ENCODE data around the gene PLA2G6.
"Not testable (repeated sequence)": the region's sequence is repeated elsewhere in the genome, so short reads cannot be mapped to it uniquely, and the experiment has no call there.

Gene PLA2G6

DNA sequence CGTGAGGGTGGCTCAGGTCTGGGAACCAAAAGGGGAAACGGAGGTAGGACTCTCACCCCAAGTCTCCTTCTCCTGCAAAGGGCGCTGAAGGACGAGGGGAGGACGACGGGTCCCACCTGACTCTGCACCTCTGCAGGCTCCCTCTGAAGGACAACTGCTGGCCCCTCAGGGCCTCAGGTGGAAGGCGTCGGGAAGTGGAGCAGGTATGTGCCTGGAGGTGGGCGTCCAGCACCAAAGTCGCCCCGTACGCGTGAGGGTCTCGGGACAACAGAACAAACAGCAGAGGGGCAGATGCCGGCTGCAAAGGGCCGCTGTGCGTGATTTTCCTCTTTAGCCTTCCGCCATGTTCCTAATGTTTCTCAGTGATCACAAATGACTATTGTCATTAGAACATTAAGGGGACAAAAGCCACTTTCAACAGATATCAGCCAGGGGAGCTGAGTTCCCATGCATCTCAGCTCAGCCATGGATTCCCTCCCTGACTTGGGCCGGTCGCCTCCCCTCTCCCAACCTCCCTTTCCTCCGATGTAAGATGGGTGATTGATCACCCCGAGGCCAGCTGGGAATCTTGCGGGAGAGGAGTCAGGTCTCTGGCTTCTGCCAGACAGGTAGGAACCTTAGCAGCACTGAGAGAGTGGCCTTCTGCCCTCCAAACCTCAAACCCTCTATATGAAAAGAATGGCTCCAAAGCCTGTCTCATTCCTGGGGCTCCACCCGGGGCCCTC is 98.5 kb downstream of the PLA2G6 start:
- no peak for DNase-seq (ENCODE audit: low spot score)

DNA sequence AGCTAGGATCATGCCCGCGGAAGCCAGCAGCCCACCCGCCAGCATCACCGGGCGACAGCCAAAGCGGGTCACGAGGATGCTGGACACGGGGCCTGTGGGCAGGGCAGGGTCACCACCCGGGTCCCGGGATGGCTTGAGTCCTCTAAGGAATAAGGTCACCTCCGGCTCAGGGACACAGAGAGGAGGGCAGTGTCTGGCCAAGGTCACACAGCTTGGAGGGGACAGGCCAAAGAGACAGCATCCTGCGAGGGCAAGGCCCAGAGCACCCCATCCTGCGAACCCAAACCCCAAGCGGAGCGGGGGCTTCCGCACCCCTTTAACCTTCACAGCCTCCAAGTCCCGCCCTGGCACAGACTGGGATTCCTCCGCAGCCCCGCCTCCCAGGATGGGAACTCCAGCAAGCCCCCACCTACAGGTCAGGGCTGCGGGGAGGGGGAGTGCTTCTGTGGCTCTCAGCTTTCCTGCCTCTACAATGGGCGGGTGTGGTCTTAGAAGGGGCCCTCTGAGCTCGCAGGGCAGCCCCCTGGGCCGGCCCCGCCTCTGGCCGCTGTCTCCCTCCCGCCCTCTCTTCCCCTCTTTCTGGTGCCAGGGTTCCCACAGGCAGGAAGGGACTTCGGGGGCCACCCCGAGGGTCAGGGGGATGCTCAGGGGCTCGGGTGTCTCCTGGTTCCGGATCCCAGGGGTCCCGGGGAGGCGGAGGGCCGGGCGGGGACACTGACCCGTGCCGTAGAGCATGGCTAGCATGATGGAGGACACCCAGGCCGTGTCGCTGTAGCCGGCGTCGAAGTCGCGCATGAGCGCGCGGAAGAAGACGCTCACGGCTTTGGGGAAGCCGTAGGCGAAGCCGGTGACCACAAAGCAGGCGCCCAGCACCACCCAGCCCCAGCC is 99.4 kb downstream of the PLA2G6 start:
- no peak for DNase-seq (ENCODE audit: low spot score)

DNA sequence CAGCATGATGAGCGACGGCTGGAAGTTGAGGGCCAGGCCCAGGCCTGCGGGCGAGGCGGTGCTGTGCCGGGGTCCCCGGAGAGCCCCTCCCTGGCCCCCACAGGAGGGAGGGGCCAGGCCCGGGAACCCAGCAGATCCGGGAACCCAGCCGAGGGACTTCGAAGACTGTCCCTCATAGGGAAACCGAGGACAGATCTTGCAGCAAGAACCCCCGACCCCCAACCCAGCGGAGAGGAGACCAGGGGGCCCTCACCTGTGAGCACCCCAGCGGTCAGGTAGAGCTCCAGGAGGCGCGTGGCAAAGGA is 100.0 kb downstream of the PLA2G6 start:
- DNase-seq (ENCODE audit: low spot score), result no peak

DNA sequence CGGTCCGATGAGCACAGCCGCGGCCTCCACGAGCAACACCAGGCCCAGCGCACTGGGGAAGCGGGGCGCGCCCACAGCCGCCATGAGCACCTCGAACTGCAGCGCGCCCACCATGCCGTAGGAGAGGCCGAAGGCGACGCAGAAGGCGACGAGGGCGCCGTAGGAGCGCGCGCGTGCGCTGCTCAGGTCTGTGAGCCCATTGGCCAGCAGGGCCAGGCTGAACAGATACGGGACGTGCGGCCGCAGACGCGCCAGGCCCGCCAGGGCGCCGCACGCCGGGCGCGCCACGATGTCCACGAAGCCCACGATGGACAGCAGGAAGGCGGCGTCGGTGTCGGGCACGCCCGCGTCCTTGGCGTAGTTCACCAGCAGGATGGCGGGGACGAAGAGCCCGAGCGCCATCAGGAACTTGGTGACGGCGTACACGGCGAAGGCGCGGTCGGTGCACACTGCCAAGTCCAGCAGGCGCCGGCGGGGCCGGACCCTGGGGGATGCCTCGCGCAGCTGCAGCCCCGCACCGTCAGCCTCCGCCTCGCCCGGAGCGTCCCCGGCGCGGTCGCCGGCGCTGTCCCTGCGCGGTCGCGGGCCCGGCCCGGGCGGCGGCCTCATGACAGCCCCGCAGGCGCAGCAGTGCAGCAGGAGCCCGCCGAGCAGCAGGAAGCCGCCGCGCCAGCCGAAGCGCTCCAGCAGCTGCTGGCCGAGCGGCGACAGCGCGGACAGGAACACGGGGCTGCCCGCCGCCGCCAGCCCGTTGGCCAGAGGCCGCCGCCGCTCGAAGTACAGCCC is 100.6 kb downstream of the PLA2G6 start:
- no peak for DNase-seq (ENCODE audit: low spot score)

DNA sequence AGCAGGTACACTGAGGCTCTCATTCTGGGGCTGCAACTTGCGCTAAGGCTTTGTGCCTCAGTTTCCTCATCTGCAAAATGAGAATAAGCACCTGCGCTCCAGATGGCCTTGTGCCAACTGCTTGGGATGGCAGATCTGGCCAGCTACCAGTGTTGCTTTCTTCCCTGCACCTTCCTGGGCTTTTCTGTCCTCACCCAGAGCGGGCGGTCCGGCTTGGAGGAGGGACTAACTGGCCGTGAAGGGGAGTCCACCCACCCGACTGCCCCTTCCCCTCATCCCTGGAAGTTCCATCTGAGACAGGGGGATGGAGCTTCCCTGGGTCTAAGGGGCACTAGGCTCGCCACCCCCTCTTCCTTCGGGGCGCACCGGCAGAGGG is 101.2 kb downstream of the PLA2G6 start:
- DNase-seq (ENCODE audit: low spot score), result no peak

DNA sequence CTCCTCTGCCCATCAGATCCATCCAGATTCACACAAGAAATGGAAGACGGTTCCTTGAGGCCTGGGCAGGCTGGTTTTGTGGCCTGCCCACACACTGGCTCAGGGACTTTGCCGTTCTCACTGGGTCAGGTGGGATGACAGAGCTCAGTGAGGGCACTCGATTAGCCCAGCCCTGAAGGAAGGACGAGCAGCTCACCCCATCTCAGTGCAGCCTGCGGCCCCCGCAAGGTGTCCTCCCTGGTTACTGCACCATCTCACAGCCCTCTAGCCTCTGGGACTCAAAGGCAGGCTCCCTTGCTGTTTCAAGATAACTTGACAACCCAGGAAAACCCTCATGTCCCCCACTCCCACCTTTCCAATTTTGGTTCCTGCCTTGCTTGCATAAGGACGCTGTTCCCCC is 101.8 kb downstream of the PLA2G6 start:
- DNase-seq (ENCODE audit: low spot score), result no peak

DNA sequence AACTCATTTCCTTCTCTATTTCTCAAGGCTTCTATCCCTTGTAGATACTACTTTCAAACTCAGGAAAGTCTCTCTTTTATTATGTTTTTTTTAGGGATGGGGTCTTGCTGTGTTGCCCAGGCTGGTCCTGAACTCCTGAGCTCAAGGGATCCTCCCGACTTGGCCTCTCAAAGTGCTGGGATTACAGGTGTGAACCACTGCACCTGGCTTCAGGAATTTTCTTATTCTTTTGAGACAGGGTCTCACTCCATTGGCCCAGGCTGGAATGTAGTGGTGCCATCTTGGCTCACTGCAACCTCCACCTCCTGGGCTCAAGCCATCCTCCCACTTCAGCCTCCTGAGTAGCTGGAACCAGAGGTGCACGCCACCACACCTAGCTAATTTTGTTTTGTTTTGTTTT is 102.4 kb downstream of the PLA2G6 start:
- not testable (repeated sequence) for DNase-seq (ENCODE audit: low spot score)

DNA sequence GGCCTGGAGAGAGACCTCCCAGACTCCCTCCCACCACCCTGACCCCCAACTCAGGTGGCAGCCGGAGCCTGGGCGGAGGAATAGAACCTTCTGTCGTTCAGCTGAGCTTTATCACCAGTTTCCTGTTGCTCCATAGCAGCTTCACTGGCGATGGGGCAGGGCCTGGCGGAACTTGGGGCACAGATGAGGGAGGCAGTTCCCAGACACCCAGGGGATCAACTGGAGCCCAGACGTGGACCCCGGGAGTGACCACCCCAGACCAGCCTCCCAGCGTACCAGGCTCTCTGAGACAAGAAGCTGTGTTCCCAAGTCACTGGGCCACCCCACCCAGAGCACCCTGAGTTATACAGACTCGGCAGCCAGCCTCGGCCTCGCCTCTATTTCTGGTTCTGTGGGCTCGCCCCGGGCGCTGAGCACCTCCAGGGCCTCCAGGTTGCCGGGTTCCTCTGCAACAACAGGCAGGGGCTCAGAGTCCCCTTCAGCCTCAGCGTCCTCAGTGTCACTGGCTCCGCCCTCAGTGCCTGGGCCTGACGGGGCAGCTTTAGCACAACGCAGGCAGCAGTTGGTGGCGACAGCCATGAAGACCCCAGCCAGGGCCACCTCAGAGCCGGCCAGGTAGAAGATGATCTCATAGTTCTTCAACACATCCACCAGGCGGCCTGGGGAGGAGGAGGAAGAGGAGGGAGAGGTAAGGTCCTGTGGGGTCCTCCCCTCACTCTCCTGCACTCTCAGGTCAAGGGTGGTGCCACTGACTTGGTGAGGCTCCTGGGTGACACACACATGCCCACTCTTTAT is 103.4 kb downstream of the PLA2G6 start:
- DNase-seq (ENCODE audit: low spot score), result no peak

DNA sequence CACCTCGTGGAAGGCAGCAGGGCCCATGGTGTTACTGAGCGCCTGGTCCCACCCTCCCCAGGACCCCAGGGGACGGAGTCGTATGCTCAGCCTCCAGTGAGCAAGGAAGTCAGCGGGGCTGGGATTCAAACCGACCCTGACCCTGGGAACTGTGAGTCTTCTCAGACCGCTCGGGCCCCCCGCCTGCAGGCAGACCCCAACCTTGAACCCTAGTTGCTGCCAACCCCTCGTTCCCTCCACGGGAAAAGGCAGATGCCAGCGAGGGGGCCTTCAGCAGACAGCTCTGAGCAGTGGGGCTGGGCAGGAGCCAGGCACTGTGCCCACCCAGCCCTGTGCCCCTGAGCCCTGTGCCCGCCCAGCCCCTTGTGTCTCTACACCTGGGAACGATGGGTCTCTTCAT is 104.0 kb downstream of the PLA2G6 start:
- no peak for DNase-seq (ENCODE audit: low spot score)

DNA sequence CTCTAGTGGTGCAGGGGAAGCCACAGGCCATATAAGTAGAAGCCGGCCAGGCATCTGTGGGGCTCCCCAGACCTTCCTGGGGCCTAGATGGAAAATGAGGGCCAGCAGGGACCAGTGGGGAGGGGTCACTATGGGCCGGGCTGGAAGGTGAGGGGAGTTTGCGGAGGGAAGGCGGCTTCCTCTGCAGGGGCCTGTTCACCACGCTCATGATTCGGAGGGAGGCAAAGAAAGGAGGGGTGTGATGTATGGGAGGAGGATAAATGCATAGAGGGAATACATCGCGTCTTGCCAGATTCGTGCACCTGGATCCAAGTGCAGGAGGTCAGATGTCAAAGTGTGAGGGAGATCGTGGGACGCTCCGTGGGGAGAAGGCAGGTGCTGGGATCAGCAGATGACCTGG is 104.5 kb downstream of the PLA2G6 start:
- DNase-seq (ENCODE audit: low spot score), result no peak

DNA sequence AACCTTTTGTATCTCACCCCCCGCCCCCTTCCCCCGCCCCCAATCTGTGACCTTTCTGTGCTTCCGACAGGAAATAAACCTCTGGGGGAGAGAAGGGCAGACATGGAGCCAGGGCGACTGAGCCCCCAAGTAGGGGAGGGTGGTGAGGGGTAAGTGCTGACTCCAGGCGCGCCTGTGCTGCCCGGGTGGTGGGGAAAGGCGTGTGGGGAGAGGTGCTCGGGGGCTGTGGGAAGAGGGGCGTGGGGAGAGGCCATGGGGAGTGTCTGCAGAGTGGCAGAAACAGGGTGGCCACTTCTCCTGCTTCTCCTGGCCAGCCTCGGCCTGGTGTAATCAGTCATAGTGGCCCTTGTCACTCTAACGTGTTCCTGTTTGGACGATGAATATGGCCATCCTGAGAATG is 105.7 kb downstream of the PLA2G6 start:
- DNase-seq (ENCODE audit: low spot score), result no peak

DNA sequence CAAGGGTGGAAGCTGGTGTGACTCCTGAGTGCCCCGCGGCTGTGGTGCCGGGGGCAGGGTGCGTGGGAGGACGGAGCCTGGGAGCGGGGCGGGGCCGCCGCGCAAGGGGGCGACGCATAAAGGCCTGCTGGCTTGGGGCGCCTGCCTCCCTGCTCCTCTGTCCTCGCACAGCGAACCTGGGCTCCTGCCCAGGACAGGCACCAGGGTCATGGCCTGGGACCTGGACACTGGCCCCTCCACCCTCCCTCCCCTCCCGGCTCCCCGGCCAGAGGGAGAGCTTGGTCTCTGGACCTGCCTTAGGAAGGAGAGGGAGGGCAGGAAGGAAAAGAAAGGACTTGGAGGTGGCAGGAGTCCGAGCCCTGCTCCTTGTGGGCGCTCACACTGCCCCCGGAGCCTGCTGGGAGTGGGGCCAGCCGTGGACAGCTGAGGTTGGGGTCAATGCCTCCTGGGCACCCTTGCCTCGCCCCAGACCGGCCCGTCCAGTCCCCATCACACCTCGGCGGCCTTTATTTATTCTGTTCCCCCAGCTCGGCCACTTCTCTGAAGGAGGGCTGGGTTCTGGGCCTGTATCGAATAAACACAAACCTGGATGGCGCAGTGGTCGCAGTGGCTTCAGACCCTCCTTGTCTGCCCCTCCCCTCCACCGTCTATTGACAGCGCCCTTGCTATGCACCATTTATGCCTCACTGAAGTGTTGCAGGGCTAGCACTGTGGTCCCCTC is 106.4 kb downstream of the PLA2G6 start:
- no peak for DNase-seq (ENCODE audit: low spot score)

DNA sequence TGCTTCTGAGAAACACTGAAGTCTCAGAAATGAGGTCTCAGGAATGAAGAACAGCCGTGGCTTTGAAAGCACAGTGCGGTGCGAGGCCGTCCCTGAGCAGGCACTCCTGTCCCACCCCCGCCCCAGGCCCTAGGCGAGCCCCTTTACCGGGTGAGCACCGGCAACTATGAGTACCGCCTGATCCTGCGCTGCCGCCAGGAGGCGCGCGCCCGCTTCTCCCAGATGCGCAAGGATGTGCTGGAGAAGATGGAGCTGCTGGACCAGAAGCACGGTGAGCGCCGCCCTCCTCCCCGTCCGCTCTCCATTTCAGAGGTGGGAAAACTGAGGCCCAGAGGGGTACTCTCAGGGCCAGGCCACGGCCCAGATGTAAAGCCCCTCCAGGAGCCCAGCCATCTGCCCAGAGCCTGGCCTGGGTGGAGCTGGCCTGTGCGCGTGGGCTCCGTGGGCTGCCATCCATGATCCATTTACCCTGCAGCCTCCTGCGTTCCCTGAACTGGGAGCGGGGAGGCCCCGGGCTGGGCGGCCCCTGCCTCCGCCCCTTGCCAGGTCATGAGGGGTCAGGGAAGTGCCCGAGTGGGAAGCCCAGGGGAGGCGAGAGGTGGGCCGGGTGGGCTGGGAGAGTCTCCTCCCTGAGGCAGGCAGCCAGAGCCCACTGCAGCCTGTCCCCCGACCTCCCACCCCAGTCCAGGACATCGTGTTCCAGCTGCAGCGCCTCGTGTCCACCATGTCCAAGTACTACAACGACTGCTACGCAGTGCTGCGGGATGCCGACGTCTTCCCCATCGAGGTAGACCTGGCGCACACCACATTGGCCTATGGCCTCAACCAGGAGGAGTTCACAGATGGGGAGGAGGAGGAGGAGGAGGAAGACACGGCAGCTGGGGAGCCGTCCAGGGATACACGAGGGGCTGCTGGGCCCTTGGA is 107.2 kb downstream of the PLA2G6 start:
- DNase-seq (ENCODE audit: low spot score), result no peak

DNA sequence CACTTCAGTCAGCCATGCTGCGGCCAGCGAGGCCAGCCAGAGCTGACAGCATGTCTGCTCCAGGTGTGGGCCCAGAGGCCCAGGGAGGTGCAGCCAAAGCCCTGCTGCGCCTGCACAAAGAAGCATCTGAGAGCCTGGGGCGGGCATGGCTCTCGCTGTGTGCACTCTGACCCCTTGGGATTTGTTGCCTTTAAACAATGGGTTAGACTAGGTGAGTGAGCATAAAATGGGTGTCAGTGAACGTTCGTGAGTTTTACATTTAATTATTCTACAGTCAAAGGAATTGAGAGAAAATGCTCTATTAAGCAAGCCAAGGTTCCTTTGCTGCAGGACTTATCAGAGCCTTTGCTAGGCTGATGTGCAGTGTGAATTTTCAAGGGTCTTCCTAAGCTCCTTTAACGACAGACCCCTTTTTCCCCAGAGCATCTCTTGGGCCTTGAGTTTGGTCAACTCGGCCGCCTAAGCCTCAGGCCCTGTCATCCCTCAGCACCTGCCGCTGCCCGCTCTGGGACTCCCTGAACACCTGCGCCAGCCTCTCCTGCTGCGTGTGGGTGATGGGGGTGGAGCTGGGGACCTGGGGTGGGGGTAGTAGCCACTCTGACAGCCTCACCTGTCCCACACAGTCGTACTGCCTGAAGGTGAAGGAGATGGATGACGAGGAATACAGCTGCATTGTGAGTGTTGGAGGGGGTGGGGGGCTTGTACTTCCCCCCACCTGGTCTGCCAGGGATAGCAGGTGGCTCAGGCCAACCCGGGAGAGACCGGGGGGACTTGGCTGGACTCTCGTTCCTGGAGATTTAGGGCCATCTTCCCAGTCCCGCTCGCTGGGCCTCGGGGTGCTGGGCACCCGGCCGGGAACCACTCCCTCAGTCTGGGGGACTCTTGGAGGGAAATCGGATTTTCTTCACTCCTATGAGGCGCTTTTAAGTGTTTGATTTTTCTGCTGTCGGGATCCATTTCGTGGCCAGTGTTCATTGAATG is 108.2 kb downstream of the PLA2G6 start:
- no peak for DNase-seq (ENCODE audit: low spot score)

DNA sequence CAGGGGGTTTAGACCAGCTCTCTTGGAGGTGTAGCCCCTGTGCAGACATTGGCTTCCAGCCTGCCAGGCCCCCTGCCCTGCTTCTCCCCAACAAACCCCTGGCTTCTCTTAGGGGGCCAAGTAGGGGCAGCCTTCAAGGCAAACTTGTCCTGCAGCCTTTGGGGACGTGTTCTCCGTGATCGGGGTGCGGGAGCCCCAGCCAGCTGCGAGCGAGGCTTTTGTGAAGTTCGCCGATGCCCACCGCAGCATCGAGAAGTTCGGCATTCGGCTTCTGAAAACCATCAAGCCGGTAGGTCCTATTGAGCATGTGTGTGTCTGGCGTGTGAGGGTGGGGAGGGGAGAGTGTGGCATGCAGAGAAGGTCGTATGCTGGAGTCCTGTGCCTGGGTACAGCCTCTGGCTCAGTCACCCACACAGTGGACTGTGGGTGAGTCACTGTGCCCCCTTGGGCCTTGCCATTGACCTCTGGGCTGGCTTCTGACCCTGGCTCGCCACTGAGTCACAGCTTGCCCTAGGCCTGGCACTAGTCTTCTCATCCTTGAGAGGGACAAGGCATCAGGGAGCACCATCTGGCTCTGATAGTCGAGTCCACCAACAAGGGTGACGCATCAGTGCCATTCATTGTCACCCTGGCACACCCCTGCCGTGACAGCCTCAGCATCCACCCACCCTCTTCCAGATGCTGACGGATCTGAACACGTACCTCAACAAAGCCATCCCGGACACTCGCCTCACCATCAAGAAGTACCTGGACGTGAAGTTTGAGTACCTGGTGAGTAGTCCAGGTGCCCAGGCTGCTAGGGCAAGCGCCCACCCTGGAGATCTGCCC is 109.1 kb downstream of the PLA2G6 start:
- DNase-seq (ENCODE audit: low spot score), result no peak

DNA sequence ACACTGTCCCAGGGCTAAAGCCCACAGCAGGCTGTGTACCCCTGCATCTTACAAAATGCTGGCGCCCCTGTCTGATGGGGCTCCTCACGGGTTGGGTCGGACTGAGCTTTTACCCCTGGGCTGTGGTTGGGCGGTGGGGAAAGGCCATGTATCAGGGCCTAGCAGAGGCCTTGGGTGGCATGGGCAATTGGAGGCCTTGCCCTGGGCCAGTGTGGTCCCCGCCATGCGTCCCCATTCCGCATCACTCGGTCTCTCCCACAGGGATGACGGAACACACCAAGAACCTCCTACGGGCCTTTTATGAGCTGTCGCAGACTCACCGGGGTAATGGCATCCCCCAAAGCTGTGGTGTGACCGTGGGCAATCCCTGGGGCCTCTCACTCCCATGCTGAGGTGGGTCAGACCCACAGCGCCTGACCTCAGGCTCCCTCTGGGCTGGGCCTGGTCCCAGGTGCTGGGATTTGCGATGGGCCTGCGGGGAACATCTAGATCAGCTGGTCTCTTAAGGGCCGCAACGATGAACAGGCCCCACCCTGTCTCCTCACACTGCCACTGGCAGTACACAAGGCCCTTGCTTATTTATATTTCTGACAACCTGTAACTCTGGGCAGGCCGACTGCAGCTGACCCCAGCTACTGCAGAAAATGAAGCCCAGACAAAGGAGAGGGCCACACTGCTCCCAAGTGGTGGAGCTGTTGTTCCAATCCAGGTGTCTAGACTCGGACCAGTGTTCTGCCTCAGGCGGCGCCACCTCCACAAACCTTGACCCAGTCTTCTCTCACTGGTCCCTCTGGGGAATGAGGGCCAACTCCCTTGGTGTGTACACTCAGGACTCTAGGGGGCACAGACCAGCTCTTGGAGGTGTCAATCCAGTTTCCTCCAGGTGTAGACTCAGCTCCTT is 110.0 kb downstream of the PLA2G6 start:
- no peak for DNase-seq (ENCODE audit: low spot score)

DNA sequence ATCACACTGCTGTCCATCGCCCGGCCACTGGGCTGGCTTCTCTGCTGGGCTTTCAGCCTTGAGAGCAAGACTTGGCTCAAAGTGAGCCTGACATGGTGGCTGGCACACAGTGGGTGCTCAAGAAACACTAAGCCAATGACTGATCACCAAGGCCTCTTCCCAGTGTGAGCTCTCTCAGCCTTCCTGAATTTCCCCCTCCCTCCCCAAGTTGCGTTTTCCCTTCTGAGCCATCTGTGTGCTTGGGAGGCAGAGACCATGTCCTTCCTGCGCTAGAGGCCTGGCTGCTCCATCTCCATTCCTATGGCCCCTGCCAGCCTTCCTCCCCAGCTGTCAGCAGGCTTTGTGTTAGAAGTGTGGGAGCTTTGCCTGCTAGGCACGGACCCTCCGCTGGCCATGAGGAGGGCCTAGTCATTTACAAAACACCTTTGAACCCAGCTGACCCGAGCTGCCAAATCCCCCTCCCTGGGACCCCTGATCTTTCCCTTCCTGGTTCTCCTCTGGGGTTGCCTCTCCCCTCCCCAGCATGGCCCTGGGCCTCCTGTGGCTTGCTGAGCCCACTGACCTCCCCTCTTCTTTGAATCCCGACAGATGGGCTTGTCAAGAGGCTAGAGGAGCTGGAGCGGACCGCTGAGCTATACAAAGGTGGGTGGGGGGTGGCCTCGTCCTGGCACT is 111.2 kb downstream of the PLA2G6 start:
- DNase-seq (ENCODE audit: low spot score), result no peak
